Activated T-helper 17 cell treated with anti-CD3 and anti-CD28 coated beads, Interleukin-2, amount 50 U/mL, for 72 hours (primary cell): Measurements from ENCODE around the gene LYST. TPM values are rescaled to one million over a fixed set of nuclear protein-coding genes. Genes with fewer than 3 reads are reported as not detected.
A peak's percentile ranks its signal among the peaks of the same experiment; 100 is the strongest.
"Not testable (repeated sequence)": the region's sequence is repeated elsewhere in the genome, so short reads cannot be mapped to it uniquely, and the experiment has no call there.

ENCODE experiments used
- ATAC-seq: fragments of 150-1000 bp; cut with Tn5 transposase; replicated peaks from 2 replicates; pipeline ENCODE4 v1.10.0; 2021; ENCODE audit warnings: mild to moderate bottlenecking, moderate library complexity
- H3K27ac Mint-ChIP-seq: one replicate; pipeline ENCODE4 v1.8.0; 2022; ENCODE audit warnings: mixed read lengths
- H3K27me3 Mint-ChIP-seq: one replicate; pipeline ENCODE4 v1.8.0; 2022; ENCODE audit warnings: mixed read lengths
- H3K36me3 Mint-ChIP-seq: one replicate; pipeline ENCODE4 v1.8.0; 2022; ENCODE audit warnings: low read depth, mild to moderate bottlenecking, mixed read lengths
- H3K4me1 Mint-ChIP-seq: one replicate; pipeline ENCODE4 v1.8.0; 2022; ENCODE audit warnings: mixed read lengths
- H3K4me3 Mint-ChIP-seq: one replicate; pipeline ENCODE4 v1.8.0; 2022; ENCODE audit warnings: mild to moderate bottlenecking, mixed read lengths
- H3K9me3 Mint-ChIP-seq: one replicate; pipeline ENCODE4 v1.8.0; 2022; ENCODE audit warnings: mixed read lengths
- total RNA-seq, 2 donors: library from RNA; stranded (reverse); gene quantifications; one replicate each; pipeline ENCODE4 v1.2.3, GENCODE V29; 2022

Gene LYST
- total RNA-seq, 2 donors from 2014 or later = 19.8 to 41.2 TPM

DNA sequence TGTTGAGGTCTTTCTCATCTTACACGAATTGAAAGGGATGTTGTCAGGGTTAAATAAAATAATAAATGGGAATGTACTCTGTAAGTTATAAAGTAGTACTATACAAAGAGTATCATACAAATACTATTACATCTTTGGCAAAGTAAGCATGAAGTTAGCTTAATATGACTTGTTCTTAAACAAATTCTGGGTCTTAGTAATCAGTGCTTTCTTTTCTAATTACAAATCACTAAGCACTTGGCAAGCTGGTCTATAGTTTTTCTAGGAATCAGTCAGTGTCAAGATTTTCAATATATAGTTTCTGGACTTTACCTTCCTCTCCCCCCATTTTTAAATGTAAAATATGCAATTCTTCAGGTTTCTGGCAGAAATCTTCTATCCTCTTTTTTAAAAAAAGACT, 6.9 kb downstream of the LYST start:
- peaks cover 30% of the 10 kb centered on the region for H3K4me1 Mint-ChIP-seq
- H3K27me3 Mint-ChIP-seq = no peaks in the 10 kb centered on the region
- H3K4me3 Mint-ChIP-seq = no peak overlapping the region
- peak; percentile 61 for ATAC-seq
- H3K9me3 Mint-ChIP-seq = no peaks in the 10 kb centered on the region
- peaks cover 17% of the 10 kb centered on the region for H3K36me3 Mint-ChIP-seq
- no peak overlapping the region for H3K27ac Mint-ChIP-seq

DNA sequence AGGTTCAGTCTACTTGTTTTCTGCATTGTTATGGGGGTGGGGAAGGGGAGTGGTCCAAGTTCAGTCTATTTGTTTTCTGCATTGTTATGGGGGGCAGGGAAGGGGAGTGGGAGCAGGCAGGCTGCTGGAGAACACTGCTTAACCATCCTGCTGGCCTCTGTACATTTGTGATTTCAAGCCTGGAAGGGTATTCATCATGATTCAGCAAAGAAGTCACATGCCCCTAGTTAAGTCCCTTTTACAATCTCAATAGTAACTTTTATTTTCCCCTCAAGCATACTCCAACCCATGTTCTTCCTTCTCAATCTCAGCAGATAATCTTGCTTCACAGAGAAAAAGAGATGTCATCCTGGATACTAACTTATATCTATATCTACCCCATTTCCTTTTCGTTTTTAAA, 7.9 kb downstream of the LYST start:
- Mint-ChIP-seq H3K27me3 (no peaks in the 10 kb centered on the region), H3K9me3 (no peaks in the 10 kb centered on the region), H3K4me1 (peaks cover 31% of the 10 kb centered on the region), H3K4me3 (no peak overlapping the region), H3K36me3 (peaks cover 7% of the 10 kb centered on the region), H3K27ac (no peak overlapping the region)
- ATAC-seq = no peak

DNA sequence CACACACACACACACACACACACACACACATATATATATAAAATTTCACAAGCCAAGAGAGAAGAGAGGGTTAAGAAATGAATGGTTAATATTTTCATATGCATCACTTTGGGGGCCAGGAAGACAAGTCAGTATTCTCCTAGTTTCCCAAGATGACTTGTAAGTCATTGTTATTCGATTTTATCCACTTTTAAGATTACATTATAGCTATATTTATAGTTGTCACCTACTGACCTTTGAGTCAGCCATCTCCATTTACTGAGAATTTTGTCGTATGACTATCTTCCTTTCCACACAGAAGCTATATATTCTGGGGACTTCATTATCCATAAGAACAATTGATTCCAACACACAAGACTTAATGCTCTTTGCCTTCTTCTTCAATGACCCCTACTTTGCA, 8.9 kb downstream of the LYST start:
- no peaks in the 10 kb centered on the region for H3K9me3 Mint-ChIP-seq
- peak overlapping the region; percentile 35 for H3K27ac Mint-ChIP-seq
- no peaks in the 10 kb centered on the region for H3K27me3 Mint-ChIP-seq
- H3K36me3 Mint-ChIP-seq = no peaks in the 10 kb centered on the region
- peak; percentile 37 for ATAC-seq
- no peak overlapping the region for H3K4me3 Mint-ChIP-seq
- peaks cover 23% of the 10 kb centered on the region for H3K4me1 Mint-ChIP-seq

DNA sequence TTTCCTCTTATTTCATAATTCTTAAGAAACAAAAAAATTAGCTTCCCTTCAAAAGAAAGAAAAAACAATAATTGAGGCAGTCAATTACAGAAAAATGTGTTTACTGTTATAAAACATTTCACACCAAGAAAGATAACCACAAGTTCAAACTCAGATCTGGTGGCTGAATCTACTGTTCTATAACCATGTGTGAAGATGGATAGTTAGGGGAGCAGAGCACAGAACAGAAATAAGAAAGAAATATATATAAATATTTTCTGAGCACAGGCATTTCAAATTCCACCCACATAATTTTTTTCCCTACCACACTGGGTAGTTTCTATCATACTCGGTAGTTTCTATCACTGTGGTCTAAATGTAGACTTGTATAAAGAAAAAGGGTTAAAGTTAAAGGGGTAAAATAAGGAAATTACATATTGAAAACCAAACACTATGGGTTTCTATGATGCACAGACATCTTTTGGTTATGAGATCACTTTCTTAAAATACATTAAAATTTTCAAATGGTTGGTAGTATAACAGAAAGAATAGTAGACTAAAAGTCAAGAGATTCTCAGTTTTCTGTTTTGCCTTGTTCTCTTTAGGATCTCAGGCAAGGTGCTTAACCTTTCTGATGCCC, 10.8 kb downstream of the LYST start:
- no peaks in the 10 kb centered on the region for H3K36me3 Mint-ChIP-seq
- H3K27ac Mint-ChIP-seq = peak overlapping the region; percentile 35
- ATAC-seq = peak; percentile 68
- no peaks in the 10 kb centered on the region for H3K27me3 Mint-ChIP-seq
- no peaks in the 10 kb centered on the region for H3K9me3 Mint-ChIP-seq
- no peak overlapping the region for H3K4me3 Mint-ChIP-seq
- H3K4me1 Mint-ChIP-seq = peaks cover 20% of the 10 kb centered on the region

DNA sequence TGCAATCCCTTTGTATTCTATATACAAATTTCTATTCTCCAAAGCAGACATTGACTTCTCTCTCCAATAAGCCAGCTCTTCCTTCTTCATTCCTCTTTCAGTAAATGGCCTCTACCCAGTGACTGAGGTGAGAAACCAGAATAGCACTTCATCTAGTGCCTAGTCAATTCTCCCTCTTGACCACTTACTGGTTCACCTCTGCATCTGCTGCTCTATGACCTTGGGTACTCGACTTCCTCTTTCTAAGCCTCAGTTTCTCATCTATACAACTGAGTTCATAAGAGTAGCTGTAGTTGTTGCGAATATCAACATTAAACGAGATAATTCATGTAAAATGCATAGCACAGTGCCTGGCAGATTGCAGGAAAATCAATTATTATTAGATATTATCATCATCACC, 12.4 kb downstream of the LYST start:
- H3K27ac Mint-ChIP-seq = no peak overlapping the region
- H3K4me1 Mint-ChIP-seq = peaks cover 34% of the 10 kb centered on the region
- no peaks in the 10 kb centered on the region for H3K27me3 Mint-ChIP-seq
- H3K9me3 Mint-ChIP-seq = no peaks in the 10 kb centered on the region
- H3K4me3 Mint-ChIP-seq = no peak overlapping the region
- H3K36me3 Mint-ChIP-seq = no peaks in the 10 kb centered on the region
- ATAC-seq = no peak

DNA sequence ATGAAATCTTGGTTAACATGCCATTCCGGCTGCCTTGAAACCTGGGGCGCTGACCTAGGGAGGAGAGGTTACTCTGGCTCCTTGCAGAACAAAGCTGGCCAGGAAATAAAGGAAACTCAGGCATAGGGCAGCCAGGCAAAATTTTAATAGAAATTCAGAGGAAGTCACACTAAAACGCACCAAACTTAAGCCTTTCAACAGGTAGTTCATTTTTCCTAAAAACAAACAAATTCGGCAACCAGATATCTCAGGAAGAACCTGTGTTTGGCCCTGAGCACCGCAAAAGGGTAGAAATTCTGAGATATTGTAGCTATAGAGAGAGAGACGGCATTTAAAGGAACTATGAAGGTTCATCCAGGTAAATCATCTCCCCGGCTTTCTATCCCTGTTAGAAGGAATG, 13.1 kb downstream of the LYST start:
- no peak for ATAC-seq
- Mint-ChIP-seq H3K9me3 (no peaks in the 10 kb centered on the region), H3K36me3 (no peaks in the 10 kb centered on the region), H3K27me3 (no peaks in the 10 kb centered on the region), H3K4me3 (no peak overlapping the region), H3K27ac (no peak overlapping the region), H3K4me1 (peaks cover 40% of the 10 kb centered on the region)

DNA sequence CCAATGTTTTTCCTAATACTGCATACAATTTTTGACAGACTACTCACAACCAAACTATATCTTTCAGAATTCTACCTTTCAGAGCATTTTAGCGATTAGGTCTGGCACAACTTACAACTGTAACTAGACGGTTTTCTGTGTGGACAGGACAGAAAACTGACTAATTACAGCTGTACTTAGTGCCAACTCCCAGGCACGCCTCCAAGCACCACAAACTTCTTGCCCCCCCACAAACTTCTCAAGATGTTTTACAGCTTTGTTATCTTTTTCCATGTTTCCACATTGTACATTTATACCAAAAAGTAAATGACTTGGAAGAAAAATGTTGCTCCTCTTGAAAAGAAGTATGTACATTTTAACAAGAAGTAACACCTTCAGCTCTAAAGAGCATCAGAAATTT, 13.8 kb downstream of the LYST start:
- no peaks in the 10 kb centered on the region for H3K36me3 Mint-ChIP-seq
- no peaks in the 10 kb centered on the region for H3K9me3 Mint-ChIP-seq
- no peak overlapping the region for H3K4me3 Mint-ChIP-seq
- peaks cover 48% of the 10 kb centered on the region for H3K4me1 Mint-ChIP-seq
- no peak overlapping the region for H3K27ac Mint-ChIP-seq
- ATAC-seq = no peak
- no peaks in the 10 kb centered on the region for H3K27me3 Mint-ChIP-seq

DNA sequence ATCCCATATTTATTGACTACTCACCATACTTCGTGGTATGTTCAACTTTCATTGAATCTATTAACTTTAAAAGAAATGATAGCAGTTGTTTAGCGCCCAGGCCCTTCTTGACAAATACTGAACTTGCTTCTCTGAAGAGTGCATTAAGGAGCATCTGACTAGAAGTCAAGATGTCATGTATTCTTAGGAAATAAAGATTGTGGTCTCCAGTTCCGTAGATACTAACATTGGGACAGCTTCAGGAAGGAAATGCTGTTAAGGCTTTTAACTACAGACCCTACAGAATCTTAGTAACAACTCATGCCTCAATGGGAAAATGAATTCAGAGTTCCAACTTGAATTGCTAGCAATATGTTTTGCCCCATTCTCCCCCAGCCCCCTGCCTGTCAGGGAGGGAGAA, 14.8 kb downstream of the LYST start:
- ATAC-seq = no peak
- Mint-ChIP-seq H3K27ac (no peak overlapping the region), H3K4me3 (no peak overlapping the region), H3K4me1 (peaks cover 51% of the 10 kb centered on the region), H3K36me3 (no peaks in the 10 kb centered on the region), H3K9me3 (peaks cover 3% of the 10 kb centered on the region), H3K27me3 (no peaks in the 10 kb centered on the region)

DNA sequence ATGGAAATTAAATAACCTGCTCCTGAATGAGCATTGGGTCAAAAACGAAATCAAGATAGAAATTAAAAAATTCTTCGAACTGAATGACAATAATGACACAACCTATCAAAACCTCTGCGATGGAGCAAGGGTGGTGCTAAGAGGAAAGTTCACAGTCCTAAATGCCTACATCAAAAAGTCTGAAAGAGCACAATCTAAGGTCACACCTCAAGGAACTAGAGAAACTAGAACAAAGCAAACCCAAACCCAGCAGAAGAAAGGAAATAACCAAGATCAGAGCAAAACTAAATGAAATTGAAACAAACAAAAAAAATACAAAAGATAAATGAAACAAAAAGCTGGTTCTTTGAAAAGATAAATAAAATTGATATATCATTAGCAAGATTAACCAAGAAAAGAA, 18.5 kb downstream of the LYST start:
- H3K9me3 Mint-ChIP-seq, ATAC-seq, H3K27me3 Mint-ChIP-seq, H3K36me3 Mint-ChIP-seq: not testable (repeated sequence)
- Mint-ChIP-seq H3K4me3 (peak overlapping the region; percentile 57), H3K4me1 (peaks cover 50% of the 10 kb centered on the region), H3K27ac (peak overlapping the region; percentile 21)

DNA sequence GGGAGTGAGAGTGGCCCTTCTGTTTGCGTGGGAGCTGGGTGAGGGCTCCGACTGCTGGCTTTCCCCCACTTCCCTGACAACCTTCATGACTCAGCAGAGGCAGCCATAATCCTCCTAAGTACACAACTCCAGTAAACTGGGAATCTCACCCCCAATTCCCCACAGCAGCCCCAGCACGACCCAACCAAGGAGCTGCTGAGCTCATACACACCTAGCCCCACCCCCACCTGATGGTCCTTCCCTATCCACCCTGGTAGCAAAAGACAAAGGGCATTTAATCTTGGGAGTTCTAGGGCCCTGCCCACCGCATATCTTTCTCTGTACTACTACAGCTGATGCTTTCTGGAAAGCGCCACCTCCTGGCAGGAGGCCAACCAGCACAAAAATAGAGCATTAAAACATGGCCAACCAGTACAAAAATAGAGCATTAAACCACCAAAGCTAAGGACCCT, 21.0 kb downstream of the LYST start:
- not testable (repeated sequence) for H3K9me3 Mint-ChIP-seq, ATAC-seq, H3K36me3 Mint-ChIP-seq, H3K27ac Mint-ChIP-seq, H3K27me3 Mint-ChIP-seq, H3K4me3 Mint-ChIP-seq
- H3K4me1 Mint-ChIP-seq = peaks cover 56% of the 10 kb centered on the region

DNA sequence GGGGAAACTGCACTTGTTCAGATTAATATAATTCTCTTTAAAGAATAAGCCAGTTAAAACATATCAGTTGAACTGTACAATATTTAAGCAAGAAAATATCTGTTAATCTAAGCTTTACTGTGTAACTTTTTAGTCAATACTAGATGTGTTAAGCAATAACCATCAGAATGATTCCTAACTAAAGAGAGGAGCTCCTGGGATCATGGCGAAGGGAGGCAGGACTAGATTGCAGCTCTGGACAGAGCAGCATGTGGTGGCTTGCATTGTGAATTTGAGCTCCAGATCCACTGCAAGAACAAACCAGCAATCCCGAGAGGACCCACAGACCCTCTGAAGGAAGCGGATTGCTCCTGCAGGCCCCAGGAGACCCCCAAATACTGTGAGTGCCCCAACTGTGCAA, 21.9 kb downstream of the LYST start:
- Mint-ChIP-seq H3K9me3 (peaks cover 3% of the 10 kb centered on the region), H3K4me1 (peaks cover 51% of the 10 kb centered on the region), H3K27ac (no peak overlapping the region), H3K36me3 (no peaks in the 10 kb centered on the region), H3K27me3 (no peaks in the 10 kb centered on the region), H3K4me3 (no peak overlapping the region)
- no peak for ATAC-seq

DNA sequence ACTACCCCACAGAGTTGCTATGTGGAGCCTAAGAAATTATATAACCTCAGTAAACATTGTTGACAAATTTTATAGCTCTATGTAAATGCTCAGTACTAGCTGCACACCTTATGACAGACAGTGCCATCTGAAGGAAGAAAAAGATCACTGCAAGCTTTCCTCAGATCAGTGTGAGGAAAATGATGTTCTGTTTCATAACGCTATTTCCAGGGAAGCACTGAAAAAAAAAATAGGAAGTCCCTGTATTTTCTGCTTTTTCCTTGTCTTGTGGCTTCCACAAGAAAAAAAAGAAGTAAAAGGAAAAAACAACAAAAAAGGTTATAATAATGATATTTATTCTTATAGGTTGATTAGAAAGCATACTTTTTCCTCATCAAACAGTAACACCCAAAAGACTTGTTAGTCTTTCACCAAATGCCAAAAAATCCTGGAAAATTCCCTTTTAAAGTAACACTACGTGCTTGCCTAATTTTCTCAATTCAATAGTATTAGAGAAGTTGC, 23.2 kb downstream of the LYST start:
- no peaks in the 10 kb centered on the region for H3K27me3 Mint-ChIP-seq
- peaks cover 3% of the 10 kb centered on the region for H3K9me3 Mint-ChIP-seq
- H3K4me1 Mint-ChIP-seq = peaks cover 45% of the 10 kb centered on the region
- no peaks in the 10 kb centered on the region for H3K36me3 Mint-ChIP-seq
- no peak overlapping the region for H3K27ac Mint-ChIP-seq
- H3K4me3 Mint-ChIP-seq = no peak overlapping the region
- ATAC-seq = peak; percentile 40

DNA sequence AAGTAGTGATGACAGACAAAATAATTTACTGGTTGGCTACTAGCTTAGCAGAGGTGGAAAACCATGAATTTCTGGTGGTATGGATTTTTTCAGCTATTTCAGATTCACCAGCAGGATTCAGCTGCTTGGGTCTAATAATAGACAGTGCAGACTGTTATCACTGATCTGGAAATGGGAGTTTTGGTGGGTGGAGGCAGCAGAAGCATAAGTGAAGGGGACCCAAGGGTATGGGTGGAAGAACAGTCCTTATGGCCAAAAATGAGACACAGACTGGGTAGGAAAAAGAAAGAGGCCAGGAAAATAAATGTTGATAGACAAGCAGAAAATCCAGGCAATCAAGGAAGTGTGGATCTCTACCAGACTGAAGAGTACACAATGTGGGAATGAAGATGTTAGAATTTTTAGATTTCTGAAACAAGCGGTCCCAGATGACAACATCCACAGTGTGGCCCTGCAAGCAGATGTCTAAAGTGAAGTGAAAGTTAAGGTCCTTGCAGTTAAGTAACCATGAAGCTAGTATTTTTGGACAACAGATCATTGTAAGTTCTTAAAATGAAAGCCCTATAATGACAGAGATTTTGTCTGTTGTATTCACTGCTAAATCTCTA, 24.7 kb downstream of the LYST start:
- H3K4me3 Mint-ChIP-seq = no peak overlapping the region
- peaks cover under 1% of the 10 kb centered on the region for H3K9me3 Mint-ChIP-seq
- ATAC-seq = no peak

DNA sequence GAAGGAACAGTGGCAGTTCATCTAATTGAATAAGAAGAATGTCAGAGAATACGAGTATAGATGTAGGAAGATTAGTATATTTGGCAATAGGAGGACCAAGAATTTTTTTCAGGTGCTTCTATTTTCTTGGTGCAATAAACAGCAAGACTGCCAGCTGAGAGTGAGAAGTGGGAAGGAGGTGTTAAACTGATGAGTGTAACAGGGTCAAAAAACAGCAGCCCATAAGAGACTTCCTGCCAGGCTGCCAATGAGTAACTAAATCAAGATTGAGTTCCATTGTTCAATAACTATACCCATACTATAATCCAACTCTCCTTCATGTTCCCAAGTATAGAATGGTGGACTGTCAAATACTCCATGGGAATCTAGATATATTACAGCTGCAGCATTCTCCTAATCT, 28.7 kb downstream of the LYST start:
- H3K4me3 Mint-ChIP-seq = no peak overlapping the region
- ATAC-seq = peak; percentile 69
- H3K36me3 Mint-ChIP-seq = peaks cover 7% of the 10 kb centered on the region
- H3K4me1 Mint-ChIP-seq = peaks cover 17% of the 10 kb centered on the region
- H3K9me3 Mint-ChIP-seq = no peaks in the 10 kb centered on the region
- no peaks in the 10 kb centered on the region for H3K27me3 Mint-ChIP-seq
- no peak overlapping the region for H3K27ac Mint-ChIP-seq

More for the DNA sequence above, 24.7 kb downstream of the LYST start:
- Mint-ChIP-seq H3K27ac (no peak overlapping the region), H3K36me3 (no peaks in the 10 kb centered on the region), H3K4me1 (peaks cover 31% of the 10 kb centered on the region), H3K27me3 (no peaks in the 10 kb centered on the region)

DNA sequence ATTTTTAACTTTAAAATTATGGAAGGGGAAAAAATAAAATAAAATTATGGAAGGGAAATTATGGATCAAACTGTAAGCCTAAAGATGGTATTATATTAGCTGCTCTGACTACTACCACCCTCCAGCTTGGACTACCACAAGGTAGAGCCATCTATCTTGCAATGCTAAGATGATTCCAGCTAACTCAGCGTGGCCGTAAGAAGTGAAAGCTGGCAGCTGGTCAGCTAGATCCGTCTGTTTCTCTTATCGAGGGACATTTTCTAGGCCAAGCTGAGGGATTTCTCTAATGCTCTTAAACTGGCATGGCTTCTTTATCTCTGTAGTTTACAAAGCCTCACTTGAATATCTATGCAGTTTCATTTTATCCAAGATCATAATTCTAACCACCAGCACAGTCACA, 31.5 kb downstream of the LYST start:
- H3K27ac Mint-ChIP-seq = no peak overlapping the region
- H3K4me3 Mint-ChIP-seq = no peak overlapping the region
- no peaks in the 10 kb centered on the region for H3K27me3 Mint-ChIP-seq
- ATAC-seq = no peak
- H3K9me3 Mint-ChIP-seq = no peaks in the 10 kb centered on the region
- peaks cover 26% of the 10 kb centered on the region for H3K36me3 Mint-ChIP-seq
- peaks cover 10% of the 10 kb centered on the region for H3K4me1 Mint-ChIP-seq
